Endodermal cell (in vitro differentiated cells): Measurements from ENCODE around the gene TF. TPM values are rescaled to one million over a fixed set of nuclear protein-coding genes. Genes with fewer than 3 reads are reported as not detected.

Source experiments
- DNase-seq: peaks from one replicate; pipeline ENCODE4 v3.0.0-alpha.2; 2017
- H3K27ac ChIP-seq: 2 replicates; pipeline ENCODE4 v1.5.1; 2013; ENCODE audit warnings: mild to moderate bottlenecking, low read depth, low read length, moderate library complexity
- H3K27me3 ChIP-seq: 2 replicates; pipeline ENCODE4 v1.6.1; 2013; ENCODE audit warnings: mild to moderate bottlenecking, low read length, moderate library complexity; ENCODE audit not compliant: insufficient read depth, control insufficient read depth, poor library complexity, severe bottlenecking
- H3K36me3 ChIP-seq: 2 replicates; pipeline ENCODE4 v1.7.0; 2013; ENCODE audit warnings: mild to moderate bottlenecking, low read length, moderate library complexity; ENCODE audit not compliant: control insufficient read depth, insufficient read depth
- H3K4me1 ChIP-seq: one replicate; pipeline ENCODE4 v1.7.0; 2013; ENCODE audit warnings: low read length; ENCODE audit not compliant: control insufficient read depth, insufficient read depth
- H3K4me3 ChIP-seq: 2 replicates; pipeline ENCODE4 v1.5.1; 2013; ENCODE audit warnings: mild to moderate bottlenecking, low read length, moderate library complexity
- H3K9ac ChIP-seq: 2 replicates; pipeline ENCODE4 v1.6.1; 2013; ENCODE audit warnings: mild to moderate bottlenecking, low read length, moderate library complexity; ENCODE audit not compliant: poor library complexity, severe bottlenecking; ENCODE audit errors: extremely low read depth
- H3K9me3 ChIP-seq: 2 replicates; pipeline ENCODE4 v1.6.1; 2013; ENCODE audit warnings: mild to moderate bottlenecking, low read length, moderate library complexity; ENCODE audit not compliant: control insufficient read depth
- H3K27ac Mint-ChIP-seq: 2 replicates; pipeline ENCODE4 v1.8.0; 2020; ENCODE audit warnings: mixed read lengths
- H3K27me3 Mint-ChIP-seq: 2 replicates; pipeline ENCODE4 v1.8.0; 2021; ENCODE audit warnings: mild to moderate bottlenecking, mixed read lengths; ENCODE audit not compliant: insufficient read depth
- H3K36me3 Mint-ChIP-seq: 2 replicates; pipeline ENCODE4 v1.8.0; 2020; ENCODE audit warnings: low read depth, mixed read lengths
- H3K4me1 Mint-ChIP-seq: 2 replicates; pipeline ENCODE4 v1.8.0; 2020; ENCODE audit warnings: mixed read lengths
- H3K4me3 Mint-ChIP-seq: 2 replicates; pipeline ENCODE4 v1.8.0; 2020; ENCODE audit warnings: mild to moderate bottlenecking, moderate library complexity, mixed read lengths
- H3K9me3 Mint-ChIP-seq: 2 replicates; pipeline ENCODE4 v1.8.0; 2020; ENCODE audit warnings: mild to moderate bottlenecking, mixed read lengths
- WGBS, 2 experiments: methylation state at CpG; one replicate each; pipeline versions ENCODE4 v1.1.5 to v1.1.7; 2013; ENCODE audit warnings: missing lambda C conversion rate in 2 of 2, mixed read lengths in 1 of 2; ENCODE audit not compliant: insufficient coverage in 1 of 2, insufficient read length in 1 of 2; 5-methylcytosine and 5-hydroxymethylcytosine counted together
- total RNA-seq, 2 donors: library from RNA; stranded (reverse); fragmentation: NEBNext Ultra II Directional in 1 of 2; extraction: Animal tissue kit (Norgen Biotek cat#: 25700) in 1 of 2; gene quantifications; 2 replicates in 1 of 2; 3 replicates in 1 of 2; pipeline ENCODE4 v1.2.1, GENCODE V29; 2021
- TF ChIP-seq, protein P1 (sequence below): fragments of 200-600 bp; sonication (generic); conservative IDR thresholded peaks from 2 replicates; pipeline ENCODE4 v1.5.0; 2021; ENCODE audit warnings: antibody characterized with exemption, mild to moderate bottlenecking

Gene TF
- total RNA-seq, 2 donors from 2014 or later = 0.40 to 3.0 TPM

DNA sequence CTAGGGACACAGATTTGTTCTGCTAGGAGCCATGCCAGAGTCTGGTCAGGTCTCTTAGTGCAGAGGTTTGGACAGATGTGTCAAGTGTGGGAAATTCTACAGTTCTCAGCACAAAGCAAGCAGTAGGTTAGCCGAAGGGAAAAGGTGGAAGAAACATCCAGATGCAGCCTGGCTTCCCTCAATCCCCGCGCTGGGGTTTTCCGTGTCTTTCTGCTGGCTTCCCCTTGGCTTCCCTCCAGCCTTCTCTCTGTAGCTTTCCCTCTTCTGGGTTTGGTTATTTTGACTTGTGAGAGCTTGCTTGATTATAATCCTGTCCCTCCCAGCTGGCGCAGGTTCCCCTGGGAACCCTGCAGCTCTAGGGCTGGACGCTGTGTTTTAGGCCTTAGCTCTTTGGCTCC, 4.1 kb downstream of the TF start:
- no peak for DNase-seq
- H3K36me3 ChIP-seq = no peaks in the 10 kb centered on the region
- no peak overlapping the region for H3K27ac ChIP-seq
- H3K27me3 ChIP-seq = peaks cover 34% of the 10 kb centered on the region
- H3K9ac ChIP-seq = no peak overlapping the region
- 90% methylated on average over 6 of the region's 6 CpGs; no CpG with 5 or more reads in 1 of the 2 experiments for WGBS, 2 experiments
- H3K36me3 Mint-ChIP-seq = no peaks in the 10 kb centered on the region
- no peak overlapping the region for H3K4me3 ChIP-seq
- no peak overlapping the region for H3K27ac Mint-ChIP-seq
- TF ChIP-seq, protein P1, sequence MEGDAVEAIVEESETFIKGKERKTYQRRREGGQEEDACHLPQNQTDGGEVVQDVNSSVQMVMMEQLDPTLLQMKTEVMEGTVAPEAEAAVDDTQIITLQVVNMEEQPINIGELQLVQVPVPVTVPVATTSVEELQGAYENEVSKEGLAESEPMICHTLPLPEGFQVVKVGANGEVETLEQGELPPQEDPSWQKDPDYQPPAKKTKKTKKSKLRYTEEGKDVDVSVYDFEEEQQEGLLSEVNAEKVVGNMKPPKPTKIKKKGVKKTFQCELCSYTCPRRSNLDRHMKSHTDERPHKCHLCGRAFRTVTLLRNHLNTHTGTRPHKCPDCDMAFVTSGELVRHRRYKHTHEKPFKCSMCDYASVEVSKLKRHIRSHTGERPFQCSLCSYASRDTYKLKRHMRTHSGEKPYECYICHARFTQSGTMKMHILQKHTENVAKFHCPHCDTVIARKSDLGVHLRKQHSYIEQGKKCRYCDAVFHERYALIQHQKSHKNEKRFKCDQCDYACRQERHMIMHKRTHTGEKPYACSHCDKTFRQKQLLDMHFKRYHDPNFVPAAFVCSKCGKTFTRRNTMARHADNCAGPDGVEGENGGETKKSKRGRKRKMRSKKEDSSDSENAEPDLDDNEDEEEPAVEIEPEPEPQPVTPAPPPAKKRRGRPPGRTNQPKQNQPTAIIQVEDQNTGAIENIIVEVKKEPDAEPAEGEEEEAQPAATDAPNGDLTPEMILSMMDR = no peak
- no peaks in the 10 kb centered on the region for H3K4me1 ChIP-seq
- no peaks in the 10 kb centered on the region for H3K9me3 Mint-ChIP-seq
- no peak overlapping the region for H3K4me3 Mint-ChIP-seq
- H3K27me3 Mint-ChIP-seq = peaks cover 3% of the 10 kb centered on the region
- no peaks in the 10 kb centered on the region for H3K4me1 Mint-ChIP-seq
- no peaks in the 10 kb centered on the region for H3K9me3 ChIP-seq

GRCh38 chr3:133753107-133753778, 7.0 kb downstream of the TF start:
- Histone ChIP-seq H3K9ac (no peak overlapping the region), H3K36me3 (no peaks in the 10 kb centered on the region), H3K27ac (no peak overlapping the region), H3K4me3 (no peak overlapping the region), H3K27me3 (peaks cover 4% of the 10 kb centered on the region), H3K4me1 (no peaks in the 10 kb centered on the region), H3K9me3 (no peaks in the 10 kb centered on the region)
- H3K4me3 Mint-ChIP-seq = no peak overlapping the region
- no peaks in the 10 kb centered on the region for H3K9me3 Mint-ChIP-seq
- peaks cover 7% of the 10 kb centered on the region for H3K4me1 Mint-ChIP-seq
- TF ChIP-seq, protein P1 = no peak
- H3K36me3 Mint-ChIP-seq = no peaks in the 10 kb centered on the region
- 92 to 96% methylated on average over 5 to 13 of the region's 13 CpGs for WGBS, 2 experiments
- DNase-seq = no peak
- H3K27me3 Mint-ChIP-seq = no peaks in the 10 kb centered on the region
- H3K27ac Mint-ChIP-seq = no peak overlapping the region

DNA sequence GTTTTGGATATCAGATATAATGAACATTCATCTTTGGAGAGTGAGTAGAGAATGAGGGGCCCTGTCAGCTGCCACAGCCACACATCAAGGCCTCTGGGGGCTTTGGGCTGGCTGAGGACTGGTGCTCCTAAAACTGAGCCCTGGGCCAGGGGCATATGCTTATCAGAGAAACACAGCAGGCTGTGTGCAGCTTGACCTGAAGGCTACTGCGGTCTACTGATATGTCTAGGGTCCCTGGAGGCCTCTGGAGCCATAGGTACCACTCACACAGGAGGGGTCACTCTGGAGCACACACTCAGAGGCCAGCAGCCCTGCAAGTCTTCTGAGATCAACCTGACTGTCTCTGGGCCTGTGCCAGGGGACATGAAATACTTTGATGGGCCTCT, 7.6 kb downstream of the TF start:
- H3K27me3 Mint-ChIP-seq = no peaks in the 10 kb centered on the region
- no peak overlapping the region for H3K4me3 Mint-ChIP-seq
- no peaks in the 10 kb centered on the region for H3K9me3 Mint-ChIP-seq
- peaks cover 12% of the 10 kb centered on the region for H3K4me1 Mint-ChIP-seq
- H3K27ac Mint-ChIP-seq = no peak overlapping the region
- Histone ChIP-seq H3K9me3 (no peaks in the 10 kb centered on the region), H3K4me3 (no peak overlapping the region), H3K36me3 (no peaks in the 10 kb centered on the region), H3K27me3 (no peaks in the 10 kb centered on the region), H3K4me1 (no peaks in the 10 kb centered on the region), H3K9ac (no peak overlapping the region), H3K27ac (no peak overlapping the region)
- TF ChIP-seq, protein P1 = no peak
- WGBS, 2 experiments = 88 to 91% methylated on average over 1 of the region's 1 CpG
- no peaks in the 10 kb centered on the region for H3K36me3 Mint-ChIP-seq
- no peak for DNase-seq
